Uterus (tissue), 4 donors: ENCODE data around the gene LRRTM3. TPM values are rescaled to one million over a fixed set of nuclear protein-coding genes. Genes with fewer than 3 reads are reported as not detected.

Source experiments
- DNase-seq, 2 donors: peaks; one replicate each; pipeline ENCODE4 v3.0.0-alpha.2; 2019 to 2020
- H3K27ac ChIP-seq, 2 donors: fragments of 200-600 bp; sonication (generic); 1 replicate in 1 of 2; 2 replicates in 1 of 2; pipeline ENCODE4 v1.5.1; 2016 to 2018
- H3K27me3 ChIP-seq, 2 donors: fragments of 200-600 bp; sonication (generic); one replicate each; pipeline ENCODE4 v1.5.1; 2018 to 2019; ENCODE audit warnings: control low read depth in 1 of 2
- H3K36me3 ChIP-seq, 2 donors: fragments of 200-600 bp; sonication (generic); one replicate each; pipeline ENCODE4 v1.5.1; 2019; ENCODE audit warnings: control low read depth in 1 of 2
- H3K4me1 ChIP-seq, 2 donors: fragments of 200-600 bp; sonication (generic); one replicate each; pipeline ENCODE4 v1.5.1; 2018 to 2019; ENCODE audit warnings: control low read depth in 1 of 2
- H3K4me3 ChIP-seq, 2 donors: fragments of 200-600 bp; sonication (generic); 1 replicate in 1 of 2; 2 replicates in 1 of 2; pipeline ENCODE4 v1.5.1; 2018 to 2019; ENCODE audit warnings: mild to moderate bottlenecking in 1 of 2
- H3K9me3 ChIP-seq, 2 donors: fragments of 200-600 bp; sonication (generic); one replicate each; pipeline ENCODE4 v1.5.1; 2019; ENCODE audit warnings: control low read depth in 1 of 2
- CTCF ChIP-seq, 4 experiments: fragments of 200-600 bp in 2 of 4; fragments of 450-650 bp in 2 of 4; sonication (generic) in 2 of 4; IDR thresholded peaks; one replicate each; pipeline ENCODE4 v1.5.1; 2016 to 2019; ENCODE audit warnings: antibody characterized with exemption in 4 of 4, mild to moderate bottlenecking in 2 of 4, moderate library complexity in 1 of 4
- POLR2A ChIP-seq, 2 donors: fragments of 450-650 bp; IDR thresholded peaks; one replicate each; pipeline ENCODE4 v1.6.1; 2016; ENCODE audit warnings: antibody characterized with exemption in 2 of 2, mild to moderate bottlenecking in 1 of 2, moderate library complexity in 1 of 2
- intact Hi-C: fragments of 100-400 bp; cut with DNase I; formaldehyde crosslinking; loops from one replicate; pipeline ENCODE4 v1.15.1; 2023; ENCODE audit warnings: low total_unique reads
- total RNA-seq, 4 donors: library from RNA; depleted of rRNA in 3 of 4; stranded (reverse); fragments of >200 nt in 3 of 4; gene quantifications; one replicate each; pipeline versions ENCODE4 v1.1.0 to v1.2.4, GENCODE V29; 2014 to 2023
- donor health status: DM: yes; HTN: yes; CAD: no.

The LRRTM3 gene
- total RNA-seq, 4 donors from 2014 or later = 0.40 to 1.9 TPM; not detected in 2

GRCh38 chr10:67144530-67144929 is 218.7 kb downstream of the LRRTM3 start:
- Histone ChIP-seq H3K36me3 (no peaks in the 10 kb centered on the region), H3K4me1 (no peaks in the 10 kb centered on the region), H3K9me3 (no peaks in the 10 kb centered on the region), H3K27ac (no peak overlapping the region), H3K27me3 (no peaks in the 10 kb centered on the region), H3K4me3 (no peak overlapping the region)
- TF ChIP-seq CTCF (IDR thresholded peaks at IDR 0.05) (no peak), POLR2A (IDR thresholded peaks at IDR 0.05) (no peak)
- intact Hi-C loops = no loop called here
- no peak for DNase-seq
